Esophagus squamous epithelium (tissue), 5 donors: ENCODE measurements around the gene FOXD4. TPM values are rescaled to one million over a fixed set of nuclear protein-coding genes. Genes with fewer than 3 reads are reported as not detected.
"Not testable (repeated sequence)": the region's sequence is repeated elsewhere in the genome, so short reads cannot be mapped to it uniquely, and the experiment has no call there.

Experiments
- DNase-seq: peaks from one replicate; lab custom pipeline; 2025; lab: John Stamatoyannopoulos, UW
- H3K27ac ChIP-seq, 4 donors: fragments of 200-600 bp; sonication (generic); one replicate each; pipeline ENCODE4 v1.5.1; 2016 to 2019; ENCODE audit warnings: mild to moderate bottlenecking in 1 of 4
- H3K27me3 ChIP-seq, 4 donors: fragments of 200-600 bp; sonication (generic); 1 replicate in 3 of 4; 2 replicates in 1 of 4; pipeline versions ENCODE4 v1.5.1 to v1.6.0; 2017 to 2021; ENCODE audit warnings: antibody characterized with exemption in 1 of 4
- H3K36me3 ChIP-seq, 3 donors: fragments of 200-600 bp; sonication (generic); one replicate each; pipeline ENCODE4 v1.5.1; 2016 to 2019
- H3K4me1 ChIP-seq, 3 donors: fragments of 200-600 bp; sonication (generic); one replicate each; pipeline ENCODE4 v1.5.1; 2017 to 2019
- H3K4me3 ChIP-seq, 4 donors: fragments of 200-600 bp; sonication (generic); 1 replicate in 3 of 4; 2 replicates in 1 of 4; pipeline ENCODE4 v1.5.1; 2016 to 2019; ENCODE audit warnings: mild to moderate bottlenecking in 2 of 4, moderate library complexity in 1 of 4
- H3K9me3 ChIP-seq, 3 donors: fragments of 200-600 bp; sonication (generic); one replicate each; pipeline ENCODE4 v1.5.1; 2016 to 2019
- WGBS, 2 donors: methylation state at CpG; one replicate each; pipeline ENCODE4 v1.1.5; 2018; 5-methylcytosine and 5-hydroxymethylcytosine counted together
- intact Hi-C: fragments of 100-400 bp; cut with DNase I; formaldehyde crosslinking; loops from one replicate; pipeline ENCODE4 v1.15.0; 2022
- total RNA-seq, 4 donors: library from RNA; depleted of rRNA; stranded (reverse); fragments of >200 nt; gene quantifications; one replicate each; pipeline ENCODE4 v1.1.0, GENCODE V29; 2016
- donor health status: DM: yes; HTN: yes; CAD: no.

FOXD4 gene
- total RNA-seq, result under 1 TPM in 2 of 4 donors, not detected in 2; 0.19 to 0.22 TPM

GRCh38 chr9:117995-118467 lies at the start of gene FOXD4:
FOXD4 (minus strand) TSS chr9:118417; CDS start chr9:118119, 298 bp downstream.
- DNase-seq, H3K36me3 ChIP-seq, H3K27ac ChIP-seq, intact Hi-C loops, H3K4me3 ChIP-seq, H3K9me3 ChIP-seq: not testable (repeated sequence)
- H3K4me1 ChIP-seq, result peaks cover 4 to 36% (median 15%) of the 10 kb centered on the region in 3 donors
- 57% methylated on average over 8 to 10 of the region's 30 CpGs for WGBS, 2 donors
- peaks cover 13 to 53% (median 21%) of the 10 kb centered on the region in 4 donors for H3K27me3 ChIP-seq

- DNase-seq, H3K9me3 ChIP-seq, H3K27me3 ChIP-seq, H3K36me3 ChIP-seq, H3K27ac ChIP-seq, H3K4me3 ChIP-seq, intact Hi-C loops, H3K4me1 ChIP-seq: not testable (repeated sequence)
- 55% methylated on average over 1 of the region's 1 CpG; no CpG with 5 or more reads in 1 of the 2 donors for WGBS, 2 donors
Observed at GRCh38 chr9:159871-160270, 41.7 kb upstream of the FOXD4 start.

- DNase-seq, H3K27ac ChIP-seq, H3K36me3 ChIP-seq, intact Hi-C loops, H3K4me1 ChIP-seq, H3K27me3 ChIP-seq, H3K9me3 ChIP-seq, H3K4me3 ChIP-seq: not testable (repeated sequence)
Observed at GRCh38 chr9:151173-151572, 33.0 kb upstream of the FOXD4 start.

- H3K9me3 ChIP-seq, H3K4me3 ChIP-seq, H3K27me3 ChIP-seq, H3K4me1 ChIP-seq, intact Hi-C loops, H3K36me3 ChIP-seq, H3K27ac ChIP-seq, DNase-seq: not testable (repeated sequence)
- WGBS, 2 donors, result 50 to 75% methylated on average over 2 of the region's 17 CpGs
Observed at GRCh38 chr9:139880-140279, 21.7 kb upstream of the FOXD4 start.

GRCh38 chr9:117144-117994 lies 848 bp downstream of the FOXD4 start:
- Histone ChIP-seq H3K4me1 (peaks cover 4 to 40% (median 15%) of the 10 kb centered on the region in 3 donors), H3K27me3 (peaks cover 18 to 60% (median 21%) of the 10 kb centered on the region in 4 donors)
- H3K9me3 ChIP-seq, H3K4me3 ChIP-seq, DNase-seq, intact Hi-C loops, H3K27ac ChIP-seq, H3K36me3 ChIP-seq: not testable (repeated sequence)
- 20% methylated on average over 1 of the region's 71 CpGs; no CpG with 5 or more reads in 1 of the 2 donors for WGBS, 2 donors

- DNase-seq, H3K36me3 ChIP-seq, intact Hi-C loops, H3K4me3 ChIP-seq, H3K9me3 ChIP-seq, H3K27ac ChIP-seq: not testable (repeated sequence)
- H3K4me1 ChIP-seq, result peaks cover 4 to 40% (median 15%) of the 10 kb centered on the region in 3 donors
- 23 to 25% methylated on average over 10 to 15 of the region's 41 CpGs for WGBS, 2 donors
- H3K27me3 ChIP-seq, result peaks cover 18 to 66% (median 22%) of the 10 kb centered on the region in 4 donors
Observed at GRCh38 chr9:116239-117077, 1.8 kb downstream of the FOXD4 start.

- H3K27me3 ChIP-seq, result peaks cover 18 to 75% (median 22%) of the 10 kb centered on the region in 4 donors
- H3K27ac ChIP-seq, DNase-seq, H3K9me3 ChIP-seq, H3K36me3 ChIP-seq, intact Hi-C loops: not testable (repeated sequence)
- H3K4me1 ChIP-seq, result peaks cover 4 to 40% (median 15%) of the 10 kb centered on the region in 3 donors
- 9 to 10% methylated on average over 5 to 7 of the region's 11 CpGs for WGBS, 2 donors
- peak overlapping the region in 1 of 4 donors; percentile 68 for H3K4me3 ChIP-seq
Observed at GRCh38 chr9:115118-115451, 3.1 kb downstream of the FOXD4 start.

GRCh38 chr9:114267-115117 lies 3.7 kb downstream of the FOXD4 start:
- H3K27me3 ChIP-seq, result peaks cover 18 to 81% (median 22%) of the 10 kb centered on the region in 4 donors
- DNase-seq, intact Hi-C loops, H3K9me3 ChIP-seq, H3K36me3 ChIP-seq, H3K27ac ChIP-seq: not testable (repeated sequence)
- WGBS, 2 donors, result 3% methylated on average over 14 of the region's 73 CpGs; no CpG with 5 or more reads in 1 of the 2 donors
- peaks cover 4 to 40% (median 15%) of the 10 kb centered on the region in 3 donors for H3K4me1 ChIP-seq
- H3K4me3 ChIP-seq, result peak overlapping the region; percentile 26 to 68 (median 44)

- DNase-seq, H3K9me3 ChIP-seq, H3K36me3 ChIP-seq, intact Hi-C loops, H3K27ac ChIP-seq: not testable (repeated sequence)
- 0% methylated on average over 5 of the region's 111 CpGs; no CpG with 5 or more reads in 1 of the 2 donors for WGBS, 2 donors
- H3K4me3 ChIP-seq, result peak overlapping the region; percentile 26 to 68 (median 44)
- peaks cover 18 to 89% (median 22%) of the 10 kb centered on the region in 4 donors for H3K27me3 ChIP-seq
- H3K4me1 ChIP-seq, result peaks cover 4 to 40% (median 15%) of the 10 kb centered on the region in 3 donors
Observed at GRCh38 chr9:113468-114266, 4.5 kb downstream of the FOXD4 start.

- peak overlapping the region in 2 of 4 donors; percentile 50 to 68 for H3K4me3 ChIP-seq
- WGBS, 2 donors, result 22 to 23% methylated on average over 20 to 21 of the region's 55 CpGs
- DNase-seq, result not testable (repeated sequence)
Observed at GRCh38 chr9:112589-113467, 5.4 kb downstream of the FOXD4 start.

More at GRCh38 chr9:112589-113467, 5.4 kb downstream of the FOXD4 start:
- H3K27ac ChIP-seq, H3K9me3 ChIP-seq, intact Hi-C loops, H3K36me3 ChIP-seq: not testable (repeated sequence)
- Histone ChIP-seq H3K4me1 (peaks cover 4 to 39% (median 15%) of the 10 kb centered on the region in 3 donors), H3K27me3 (peaks cover 18 to 91% (median 22%) of the 10 kb centered on the region in 4 donors)
